DOHH2 (cell line): ENCODE data around the gene HOXD9.

Experiments
- H3F3A ChIP-seq: fragments of 200-600 bp; sonication (generic), shearing (Covaris generic); 2 replicates; pipeline ENCODE4 v1.6.0; 2016; ENCODE audit warnings: antibody characterized with exemption, mild to moderate bottlenecking; ENCODE audit not compliant: control insufficient read depth, insufficient read depth
- H3K27ac ChIP-seq: fragments of 200-600 bp; sonication (generic); 2 replicates; pipeline ENCODE4 v1.5.1; 2014; ENCODE audit warnings: low read depth, mild to moderate bottlenecking, low read length, moderate library complexity
- H3K27me3 ChIP-seq: fragments of 200-600 bp; sonication (generic); 2 replicates; pipeline ENCODE4 v1.6.1; 2014; ENCODE audit warnings: mild to moderate bottlenecking, low read length, mixed read lengths; ENCODE audit not compliant: control insufficient read depth
- H3K36me3 ChIP-seq: fragments of 200-600 bp; sonication (generic); 2 replicates; pipeline ENCODE4 v1.6.1; 2014; ENCODE audit warnings: mild to moderate bottlenecking, low read length, moderate library complexity, mixed read lengths; ENCODE audit not compliant: control insufficient read depth
- H3K4me1 ChIP-seq: fragments of 200-600 bp; sonication (generic); 2 replicates; pipeline ENCODE4 v1.6.1; 2014; ENCODE audit warnings: mild to moderate bottlenecking, low read length, mixed read lengths; ENCODE audit not compliant: control insufficient read depth
- H3K4me2 ChIP-seq: fragments of 200-600 bp; sonication (generic); 2 replicates; pipeline ENCODE4 v1.6.0; 2014; ENCODE audit warnings: mild to moderate bottlenecking, low read length, moderate library complexity
- H3K4me3 ChIP-seq: fragments of 200-600 bp; sonication (generic); 2 replicates; pipeline ENCODE4 v1.5.1; 2014; ENCODE audit warnings: mild to moderate bottlenecking, low read length, mixed read lengths
- H3K79me2 ChIP-seq: fragments of 200-600 bp; sonication (generic); 2 replicates; pipeline ENCODE4 v1.6.1; 2014; ENCODE audit warnings: mild to moderate bottlenecking, low read length, mixed read lengths; ENCODE audit not compliant: control insufficient read depth
- H3K9me2 ChIP-seq: fragments of 200-600 bp; sonication (generic); replicated peaks from 2 replicates; pipeline ENCODE4 v1.6.1; 2014; ENCODE audit warnings: mild to moderate bottlenecking, low read length, mixed read lengths; ENCODE audit not compliant: control insufficient read depth
- H3K9me3 ChIP-seq: fragments of 200-600 bp; sonication (generic); 2 replicates; pipeline ENCODE4 v1.6.1; 2014; ENCODE audit warnings: antibody characterized with exemption, low read length, mixed read lengths; ENCODE audit not compliant: control insufficient read depth, insufficient read depth
- H4K20me1 ChIP-seq: fragments of 200-600 bp; sonication (generic); 2 replicates; pipeline ENCODE4 v1.6.0; 2014; ENCODE audit warnings: low read depth, mild to moderate bottlenecking, antibody characterized with exemption, low read length, moderate library complexity; ENCODE audit not compliant: control insufficient read depth, insufficient read depth
- EZH2phosphoT487 ChIP-seq: fragments of 200-600 bp; sonication (generic); IDR thresholded peaks from 2 replicates; pipeline ENCODE4 v1.6.1; 2017; ENCODE audit warnings: borderline replicate concordance, mild to moderate bottlenecking, antibody characterized with exemption, low read length, moderate library complexity, mixed read lengths
- TF ChIP-seq, protein P1 (sequence below): fragments of 200-600 bp; sonication (generic); IDR thresholded peaks from one replicate; pipeline ENCODE4 v1.5.1; 2014; ENCODE audit warnings: antibody characterized with exemption, mild to moderate bottlenecking, low read depth, low read length; ENCODE audit not compliant: poor library complexity, severe bottlenecking

HOXD9 gene

DNA sequence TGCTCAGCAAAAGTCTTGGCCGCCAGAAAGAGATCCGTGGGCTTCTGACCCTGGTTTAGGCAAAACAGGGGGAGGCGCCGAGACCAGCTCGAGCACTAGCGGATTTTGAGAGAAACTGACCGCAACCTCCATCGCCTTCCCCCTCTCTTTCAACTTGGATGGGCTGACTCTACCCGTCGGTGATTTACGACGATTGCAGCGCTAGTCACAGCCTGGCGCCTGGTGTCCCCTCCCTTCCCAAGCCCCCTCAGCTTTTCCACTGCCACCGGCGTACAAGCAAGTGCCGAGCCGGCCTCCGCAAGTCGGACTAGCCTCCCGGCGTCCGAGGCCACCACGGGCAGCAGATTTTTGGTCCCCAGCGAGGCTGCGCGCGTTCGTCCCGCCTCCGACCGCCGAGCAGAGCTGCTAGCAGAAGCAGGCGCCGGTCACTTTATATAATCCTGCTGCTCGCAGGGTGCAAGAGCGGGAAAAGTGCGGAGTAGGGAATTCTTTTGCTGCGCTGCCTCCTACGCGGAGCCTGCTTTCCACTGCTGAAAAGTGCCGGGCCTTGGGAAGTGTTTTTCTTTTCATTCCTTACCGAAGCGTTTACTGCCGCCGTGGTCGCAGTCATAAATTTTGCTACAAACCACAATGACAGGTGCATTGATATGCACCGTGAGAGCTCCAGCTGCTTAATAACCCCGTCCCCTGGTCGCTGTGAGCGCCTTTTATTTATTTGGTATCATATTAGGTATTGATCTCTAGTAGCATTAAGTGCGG is 42.3 kb downstream of the HOXD9 start:
- Histone ChIP-seq H3K79me2 (no peaks in the 10 kb centered on the region), H3K9me2 (no peaks in the 10 kb centered on the region), H3K4me1 (no peaks in the 10 kb centered on the region), H3K4me3 (no peak overlapping the region), H3K27me3 (no peaks in the 10 kb centered on the region), H4K20me1 (no peaks in the 10 kb centered on the region), H3K4me2 (no peak overlapping the region), H3K27ac (no peak overlapping the region), H3K36me3 (no peaks in the 10 kb centered on the region), H3F3A (no peaks in the 10 kb centered on the region), H3K9me3 (no peaks in the 10 kb centered on the region; the same call in 1 of the 2 replicates)
- TF ChIP-seq, protein P1, sequence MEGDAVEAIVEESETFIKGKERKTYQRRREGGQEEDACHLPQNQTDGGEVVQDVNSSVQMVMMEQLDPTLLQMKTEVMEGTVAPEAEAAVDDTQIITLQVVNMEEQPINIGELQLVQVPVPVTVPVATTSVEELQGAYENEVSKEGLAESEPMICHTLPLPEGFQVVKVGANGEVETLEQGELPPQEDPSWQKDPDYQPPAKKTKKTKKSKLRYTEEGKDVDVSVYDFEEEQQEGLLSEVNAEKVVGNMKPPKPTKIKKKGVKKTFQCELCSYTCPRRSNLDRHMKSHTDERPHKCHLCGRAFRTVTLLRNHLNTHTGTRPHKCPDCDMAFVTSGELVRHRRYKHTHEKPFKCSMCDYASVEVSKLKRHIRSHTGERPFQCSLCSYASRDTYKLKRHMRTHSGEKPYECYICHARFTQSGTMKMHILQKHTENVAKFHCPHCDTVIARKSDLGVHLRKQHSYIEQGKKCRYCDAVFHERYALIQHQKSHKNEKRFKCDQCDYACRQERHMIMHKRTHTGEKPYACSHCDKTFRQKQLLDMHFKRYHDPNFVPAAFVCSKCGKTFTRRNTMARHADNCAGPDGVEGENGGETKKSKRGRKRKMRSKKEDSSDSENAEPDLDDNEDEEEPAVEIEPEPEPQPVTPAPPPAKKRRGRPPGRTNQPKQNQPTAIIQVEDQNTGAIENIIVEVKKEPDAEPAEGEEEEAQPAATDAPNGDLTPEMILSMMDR = no peak
- TF ChIP-seq EZH2phosphoT487 = no peak

DNA sequence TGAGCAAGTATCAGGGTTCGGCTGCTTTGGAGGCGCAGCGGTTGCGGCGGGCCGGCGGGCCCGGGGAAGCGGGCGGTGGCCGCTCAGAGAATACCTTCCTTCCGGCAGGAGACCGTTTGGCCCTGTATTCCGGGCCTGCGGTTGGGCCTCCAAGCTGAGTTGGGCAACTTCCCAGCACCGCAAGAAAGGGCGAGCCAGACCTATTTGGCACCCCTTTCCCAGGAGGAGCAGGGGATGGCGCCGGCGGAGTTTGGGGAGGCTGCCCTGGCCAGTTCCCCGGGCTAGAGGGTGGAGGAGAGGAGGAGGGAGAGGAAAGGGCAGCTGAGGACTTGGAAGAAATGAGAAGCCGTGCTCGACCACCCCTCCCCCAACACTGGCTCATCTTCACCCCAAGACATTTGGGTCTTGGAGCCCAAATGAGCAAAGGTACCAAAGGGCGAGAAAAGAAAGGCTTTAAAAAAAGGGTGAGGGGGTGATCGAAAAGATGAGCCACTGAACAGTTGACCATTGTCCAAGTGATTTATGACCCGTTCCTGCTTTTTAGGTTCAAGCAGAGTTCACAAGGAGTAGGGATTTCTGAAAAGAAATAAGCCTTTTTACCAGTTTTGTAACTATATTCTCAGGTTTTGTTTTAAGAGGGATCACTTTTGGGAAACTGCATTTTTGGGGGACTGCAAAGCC is 43.0 kb downstream of the HOXD9 start:
- Histone ChIP-seq H3K27me3 (no peaks in the 10 kb centered on the region), H3K79me2 (no peaks in the 10 kb centered on the region), H3F3A (no peaks in the 10 kb centered on the region), H3K9me3 (no peaks in the 10 kb centered on the region; the same call in 1 of the 2 replicates), H3K9me2 (no peaks in the 10 kb centered on the region), H3K4me1 (no peaks in the 10 kb centered on the region), H3K36me3 (no peaks in the 10 kb centered on the region), H4K20me1 (no peaks in the 10 kb centered on the region), H3K27ac (no peak overlapping the region), H3K4me3 (no peak overlapping the region), H3K4me2 (no peak overlapping the region)
- no peak for TF ChIP-seq EZH2phosphoT487
- TF ChIP-seq, protein P1 = no peak

DNA sequence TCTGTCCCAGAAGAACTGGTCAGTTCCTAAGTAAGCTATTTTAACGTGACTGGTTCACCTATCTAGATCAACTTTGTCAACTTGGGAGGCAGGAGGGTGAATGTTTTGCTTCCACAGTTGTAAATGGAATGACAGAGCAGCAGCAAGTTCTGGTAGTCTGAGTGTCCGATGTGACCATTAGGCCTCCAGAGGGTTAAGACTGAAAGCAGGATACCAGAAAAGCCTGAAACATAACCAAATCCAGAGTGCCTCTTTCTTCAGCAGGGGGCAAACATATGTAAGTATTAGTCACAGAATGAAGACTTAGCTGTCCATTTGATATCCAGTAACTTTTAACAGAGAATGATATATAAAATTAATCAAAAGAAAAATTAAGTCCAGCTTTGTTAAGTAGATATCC is 43.8 kb downstream of the HOXD9 start:
- Histone ChIP-seq H3K79me2 (no peaks in the 10 kb centered on the region), H3K9me2 (no peaks in the 10 kb centered on the region), H4K20me1 (no peaks in the 10 kb centered on the region), H3F3A (no peaks in the 10 kb centered on the region), H3K27me3 (no peaks in the 10 kb centered on the region), H3K4me2 (no peak overlapping the region), H3K4me3 (no peak overlapping the region), H3K27ac (no peak overlapping the region), H3K36me3 (no peaks in the 10 kb centered on the region), H3K4me1 (no peaks in the 10 kb centered on the region), H3K9me3 (no peaks in the 10 kb centered on the region)
- no peak for TF ChIP-seq EZH2phosphoT487
- TF ChIP-seq, protein P1 = no peak
